ENCODE data around the gene ZNF536.

GRCh38 chr19:30349131-30349730 is 23.0 kb upstream of the ZNF536 start:
- TF ChIP-seq CTCF (IDR thresholded peaks at IDR 0.05): no peak
- no peak for TF ChIP-seq POLR2AphosphoS5 (IDR thresholded peaks at IDR 0.05; ENCODE audit: low read depth, low read length)
- no peak for TF ChIP-seq SIN3A (IDR thresholded peaks at IDR 0.05; ENCODE audit: borderline replicate concordance, insufficient read depth, low read depth, low read length)
- TF ChIP-seq TCF7L2 (IDR thresholded peaks at IDR 0.05; ENCODE audit: low read depth, low read length): no peak
